ENCODE data around the gene GABRG3.
"Not testable (repeated sequence)": the region's sequence is repeated elsewhere in the genome, so short reads cannot be mapped to it uniquely, and the experiment has no call there.

The GABRG3 gene

GRCh38 chr15:27179789-27180188 is 208.8 kb downstream of the GABRG3 start:
- CTCF ChIA-PET = no interaction called here
- Mint-ChIP-seq H3K4me3 (no peak overlapping the region), H3K9me3 (peaks cover 23% of the 10 kb centered on the region), H3K4me1 (no peaks in the 10 kb centered on the region), H3K36me3 (no peaks in the 10 kb centered on the region), H3K27ac (no peak overlapping the region), H3K27me3 (no peaks in the 10 kb centered on the region)
- DNase-seq = no peak

- Mint-ChIP-seq H3K4me3 (no peak overlapping the region), H3K9me3 (peaks cover 15% of the 10 kb centered on the region), H3K27ac (no peak overlapping the region), H3K4me1 (no peaks in the 10 kb centered on the region), H3K27me3 (no peaks in the 10 kb centered on the region), H3K36me3 (no peaks in the 10 kb centered on the region)
- DNase-seq = no peak
- CTCF ChIA-PET = no interaction called here
Observed at GRCh38 chr15:27182561-27183110, 211.7 kb downstream of the GABRG3 start.

GRCh38 chr15:27183201-27183600 is 212.2 kb downstream of the GABRG3 start:
- DNase-seq = no peak
- CTCF ChIA-PET = no interaction called here
- no peaks in the 10 kb centered on the region for H3K36me3 Mint-ChIP-seq
- no peak overlapping the region for H3K4me3 Mint-ChIP-seq
- peaks cover 15% of the 10 kb centered on the region for H3K9me3 Mint-ChIP-seq
- H3K4me1 Mint-ChIP-seq = no peaks in the 10 kb centered on the region
- H3K27me3 Mint-ChIP-seq = no peaks in the 10 kb centered on the region
- H3K27ac Mint-ChIP-seq = no peak overlapping the region

- CTCF ChIA-PET, H3K4me1 Mint-ChIP-seq, H3K27ac Mint-ChIP-seq, H3K36me3 Mint-ChIP-seq, H3K27me3 Mint-ChIP-seq, DNase-seq, H3K4me3 Mint-ChIP-seq: not testable (repeated sequence)
- peaks cover 19% of the 10 kb centered on the region for H3K9me3 Mint-ChIP-seq
Observed at GRCh38 chr15:27191515-27191914, 220.5 kb downstream of the GABRG3 start.

GRCh38 chr15:27196691-27197090 is 225.7 kb downstream of the GABRG3 start:
- Mint-ChIP-seq H3K27me3 (no peaks in the 10 kb centered on the region), H3K4me3 (no peak overlapping the region), H3K27ac (no peak overlapping the region), H3K4me1 (no peaks in the 10 kb centered on the region), H3K36me3 (no peaks in the 10 kb centered on the region), H3K9me3 (peaks cover 20% of the 10 kb centered on the region)
- no peak for DNase-seq
- CTCF ChIA-PET = no interaction called here

- no peaks in the 10 kb centered on the region for H3K4me1 Mint-ChIP-seq
- no peak overlapping the region for H3K4me3 Mint-ChIP-seq
Observed at GRCh38 chr15:27201425-27201824, 230.4 kb downstream of the GABRG3 start.

GRCh38 chr15:27210176-27210575 is 239.2 kb downstream of the GABRG3 start:
- Mint-ChIP-seq H3K36me3 (no peaks in the 10 kb centered on the region), H3K9me3 (peaks cover 25% of the 10 kb centered on the region), H3K4me3 (no peak overlapping the region), H3K27ac (no peak overlapping the region), H3K4me1 (no peaks in the 10 kb centered on the region), H3K27me3 (no peaks in the 10 kb centered on the region)
- CTCF ChIA-PET = no interaction called here
- DNase-seq = no peak

More at GRCh38 chr15:27201425-27201824, 230.4 kb downstream of the GABRG3 start:
- no peak for DNase-seq
- no peak overlapping the region for H3K27ac Mint-ChIP-seq
- H3K36me3 Mint-ChIP-seq = no peaks in the 10 kb centered on the region
- CTCF ChIA-PET = no interaction called here
- H3K9me3 Mint-ChIP-seq = peaks cover 19% of the 10 kb centered on the region
- no peaks in the 10 kb centered on the region for H3K27me3 Mint-ChIP-seq

- CTCF ChIA-PET = no interaction called here
- no peak for DNase-seq
- Mint-ChIP-seq H3K27ac (no peak overlapping the region), H3K36me3 (no peaks in the 10 kb centered on the region), H3K4me1 (no peaks in the 10 kb centered on the region), H3K9me3 (peaks cover 29% of the 10 kb centered on the region), H3K4me3 (no peak overlapping the region), H3K27me3 (no peaks in the 10 kb centered on the region)
Observed at GRCh38 chr15:27214032-27214431, 243.1 kb downstream of the GABRG3 start.

GRCh38 chr15:27214961-27215360 is 244.0 kb downstream of the GABRG3 start:
- DNase-seq = no peak
- no peaks in the 10 kb centered on the region for H3K4me1 Mint-ChIP-seq
- H3K9me3 Mint-ChIP-seq = peaks cover 27% of the 10 kb centered on the region
- no peaks in the 10 kb centered on the region for H3K27me3 Mint-ChIP-seq
- CTCF ChIA-PET = no interaction called here
- H3K27ac Mint-ChIP-seq = no peak overlapping the region
- H3K4me3 Mint-ChIP-seq = no peak overlapping the region
- H3K36me3 Mint-ChIP-seq = no peaks in the 10 kb centered on the region

- DNase-seq = no peak
- Mint-ChIP-seq H3K4me1 (no peaks in the 10 kb centered on the region), H3K36me3 (no peaks in the 10 kb centered on the region), H3K9me3 (peaks cover 18% of the 10 kb centered on the region), H3K4me3 (no peak overlapping the region), H3K27ac (no peak overlapping the region), H3K27me3 (no peaks in the 10 kb centered on the region)
- CTCF ChIA-PET = no interaction called here
Observed at GRCh38 chr15:27218426-27218825, 247.4 kb downstream of the GABRG3 start.

GRCh38 chr15:27219636-27220035 is 248.7 kb downstream of the GABRG3 start:
- H3K9me3 Mint-ChIP-seq = peaks cover 18% of the 10 kb centered on the region
- H3K4me1 Mint-ChIP-seq = no peaks in the 10 kb centered on the region
- CTCF ChIA-PET = no interaction called here
- no peak for DNase-seq
- H3K27ac Mint-ChIP-seq = no peak overlapping the region
- no peaks in the 10 kb centered on the region for H3K27me3 Mint-ChIP-seq
- no peaks in the 10 kb centered on the region for H3K36me3 Mint-ChIP-seq
- H3K4me3 Mint-ChIP-seq = no peak overlapping the region

GRCh38 chr15:27220199-27220598 is 249.2 kb downstream of the GABRG3 start:
- H3K9me3 Mint-ChIP-seq = peaks cover 18% of the 10 kb centered on the region
- no peaks in the 10 kb centered on the region for H3K36me3 Mint-ChIP-seq
- no peaks in the 10 kb centered on the region for H3K4me1 Mint-ChIP-seq
- no peak for DNase-seq
- CTCF ChIA-PET = no interaction called here
- H3K27me3 Mint-ChIP-seq = no peaks in the 10 kb centered on the region
- no peak overlapping the region for H3K27ac Mint-ChIP-seq
- no peak overlapping the region for H3K4me3 Mint-ChIP-seq

- no peak for DNase-seq
- H3K4me1 Mint-ChIP-seq = no peaks in the 10 kb centered on the region
- H3K27ac Mint-ChIP-seq = no peak overlapping the region
- H3K9me3 Mint-ChIP-seq = peaks cover 9% of the 10 kb centered on the region
- H3K4me3 Mint-ChIP-seq = no peak overlapping the region
- CTCF ChIA-PET = no interaction called here
- no peaks in the 10 kb centered on the region for H3K36me3 Mint-ChIP-seq
- no peaks in the 10 kb centered on the region for H3K27me3 Mint-ChIP-seq
Observed at GRCh38 chr15:27222479-27222878, 251.5 kb downstream of the GABRG3 start.

GRCh38 chr15:27223179-27223578 is 252.2 kb downstream of the GABRG3 start:
- Mint-ChIP-seq H3K36me3 (no peaks in the 10 kb centered on the region), H3K27ac (no peak overlapping the region), H3K27me3 (no peaks in the 10 kb centered on the region), H3K4me1 (no peaks in the 10 kb centered on the region), H3K9me3 (peaks cover 7% of the 10 kb centered on the region), H3K4me3 (no peak overlapping the region)
- no peak for DNase-seq
- CTCF ChIA-PET = no interaction called here

- Mint-ChIP-seq H3K36me3 (no peaks in the 10 kb centered on the region), H3K27me3 (no peaks in the 10 kb centered on the region), H3K4me1 (no peaks in the 10 kb centered on the region), H3K4me3 (no peak overlapping the region), H3K27ac (no peak overlapping the region), H3K9me3 (peaks cover 8% of the 10 kb centered on the region)
- CTCF ChIA-PET = no interaction called here
- DNase-seq = no peak
Observed at GRCh38 chr15:27231811-27232210, 260.8 kb downstream of the GABRG3 start.

- H3K36me3 Mint-ChIP-seq = no peaks in the 10 kb centered on the region
- no peak overlapping the region for H3K4me3 Mint-ChIP-seq
- no peaks in the 10 kb centered on the region for H3K27me3 Mint-ChIP-seq
- CTCF ChIA-PET = no interaction called here
- H3K27ac Mint-ChIP-seq = no peak overlapping the region
- no peaks in the 10 kb centered on the region for H3K4me1 Mint-ChIP-seq
- no peak for DNase-seq
- peaks cover 9% of the 10 kb centered on the region for H3K9me3 Mint-ChIP-seq
Observed at GRCh38 chr15:27232876-27233275, 261.9 kb downstream of the GABRG3 start.

Data from activated naive CD4-positive, alpha-beta T cell treated with anti-CD3 and anti-CD28 coated beads, Interleukin-2, amount 10 ng/mL, durations not matched to agents 7 days and 5 days (primary cell).